ENCODE measurements around the gene DDX51.
"Not testable (repeated sequence)": the region's sequence is repeated elsewhere in the genome, so short reads cannot be mapped to it uniquely, and the experiment has no call there.

The DDX51 gene

DNA sequence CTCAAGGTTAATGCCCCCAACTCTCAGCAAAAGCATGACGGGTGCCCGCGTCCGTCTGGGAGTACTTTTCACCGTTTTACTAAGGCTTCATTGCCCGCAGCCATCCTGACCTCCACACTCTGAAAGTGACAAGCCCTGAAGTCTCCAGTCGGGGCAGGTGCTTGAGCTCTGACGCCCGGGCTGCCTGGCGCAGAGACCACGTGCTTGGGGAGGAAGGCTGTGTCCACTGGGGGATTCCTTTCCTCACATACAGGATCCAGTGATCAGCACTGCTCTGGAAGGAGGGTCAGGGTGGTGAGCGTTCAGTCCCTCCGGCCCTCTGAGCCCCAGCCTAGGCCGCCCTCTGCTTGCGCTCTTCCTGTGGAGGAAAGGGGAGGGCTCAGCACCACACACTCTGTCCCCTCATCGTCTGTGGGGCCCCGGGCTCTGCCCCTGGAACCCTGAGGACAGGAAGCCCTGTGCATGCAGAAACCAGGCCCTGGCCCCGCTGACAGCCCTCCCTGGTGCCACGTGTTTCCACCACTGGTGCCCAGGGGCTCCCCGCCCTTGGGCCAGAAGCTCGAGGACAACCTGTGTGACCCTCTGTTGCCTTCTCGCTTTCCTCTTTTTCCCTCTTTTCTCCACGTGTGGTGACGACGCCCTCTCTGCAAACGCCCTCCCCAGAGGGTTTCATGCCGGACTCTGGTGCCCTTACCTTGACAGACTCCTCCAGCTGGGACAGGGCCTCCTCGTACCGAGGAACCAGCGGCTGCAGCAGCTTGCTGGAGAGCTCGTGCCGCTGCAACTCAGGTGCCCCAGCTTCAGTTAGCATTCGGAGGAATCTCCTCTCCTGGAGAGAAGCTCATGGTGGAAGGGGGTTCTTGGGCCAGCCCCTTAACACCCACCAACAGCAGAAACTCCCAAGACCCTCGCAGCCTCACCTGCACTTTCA is 4.9 kb downstream of the DDX51 start:
- no peak for DNase-seq

- DNase-seq: no peak
Measured at GRCh38 chr12:132137483-132138125, 6.5 kb downstream of the DDX51 start.

- DNase-seq: not testable (repeated sequence)
Measured at GRCh38 chr12:132136226-132136625, 7.9 kb downstream of the DDX51 start.

GRCh38 chr12:132134653-132135183 is 9.4 kb downstream of the DDX51 start:
- DNase-seq: not testable (repeated sequence)

GRCh38 chr12:132133952-132134652 is 10.0 kb downstream of the DDX51 start:
- DNase-seq: no peak

GRCh38 chr12:132132609-132133430 is 11.3 kb downstream of the DDX51 start:
- no peak for DNase-seq

DNA sequence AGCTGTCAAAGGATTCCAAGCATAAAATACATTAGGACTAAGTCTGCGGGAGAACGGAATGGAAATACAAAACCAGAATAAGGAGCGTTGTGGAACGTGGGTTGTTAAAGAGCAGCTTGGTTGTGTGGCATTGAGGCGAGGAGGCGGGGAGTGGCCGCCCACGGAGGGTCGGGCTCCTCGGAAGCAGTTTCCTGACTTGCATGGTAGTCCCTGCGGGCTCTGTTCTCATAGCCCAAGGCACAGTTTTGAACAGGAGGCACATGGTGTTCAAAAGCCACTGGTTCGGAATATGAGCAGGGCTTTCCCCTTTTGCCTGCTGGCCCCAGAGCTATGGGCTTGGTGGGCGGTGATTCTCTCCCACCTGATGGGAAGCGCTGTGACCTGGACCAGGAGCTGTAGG is 12.2 kb downstream of the DDX51 start:
- DNase-seq: no peak

DNA sequence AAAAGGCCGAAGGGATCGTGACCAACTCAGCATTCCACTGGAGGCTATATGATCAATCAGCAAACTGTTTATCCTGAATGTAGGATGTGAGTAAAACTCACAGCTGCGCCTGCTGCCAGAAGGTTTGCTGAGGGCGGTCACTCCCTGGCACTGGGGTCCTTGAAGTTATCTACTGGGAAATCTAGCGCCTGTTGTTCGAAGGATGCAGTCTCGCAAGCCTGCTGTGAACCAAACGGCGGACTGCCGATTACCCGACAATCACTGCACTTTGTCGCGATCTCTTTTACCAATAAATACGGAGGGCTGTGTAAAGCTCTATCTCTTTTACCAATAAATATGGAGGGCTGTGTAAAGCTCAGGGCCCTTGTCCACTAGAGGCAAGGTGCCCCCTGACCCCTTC is 12.9 kb downstream of the DDX51 start:
- no peak for DNase-seq

- no peak for DNase-seq
Measured at GRCh38 chr12:132130690-132131089, 13.4 kb downstream of the DDX51 start.

DNA sequence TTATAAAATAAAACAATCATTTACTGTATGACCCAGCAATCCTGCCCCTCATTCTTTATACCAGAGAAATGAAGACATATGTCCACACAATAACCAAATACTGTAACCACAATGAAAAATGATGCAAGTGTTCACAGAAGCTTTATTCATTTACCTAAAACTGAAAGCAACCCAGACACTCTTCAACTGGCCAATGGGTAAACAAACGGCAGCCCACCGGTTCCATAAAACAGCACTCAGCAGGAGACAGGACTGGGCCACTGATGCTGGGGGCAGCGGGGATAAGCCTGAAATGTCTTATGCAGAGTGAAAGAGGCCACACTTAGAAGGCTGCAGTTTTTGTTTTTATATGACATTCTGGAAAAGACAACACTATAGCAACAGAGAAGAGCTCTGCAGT is 15.1 kb downstream of the DDX51 start:
- no peak for DNase-seq

DNA sequence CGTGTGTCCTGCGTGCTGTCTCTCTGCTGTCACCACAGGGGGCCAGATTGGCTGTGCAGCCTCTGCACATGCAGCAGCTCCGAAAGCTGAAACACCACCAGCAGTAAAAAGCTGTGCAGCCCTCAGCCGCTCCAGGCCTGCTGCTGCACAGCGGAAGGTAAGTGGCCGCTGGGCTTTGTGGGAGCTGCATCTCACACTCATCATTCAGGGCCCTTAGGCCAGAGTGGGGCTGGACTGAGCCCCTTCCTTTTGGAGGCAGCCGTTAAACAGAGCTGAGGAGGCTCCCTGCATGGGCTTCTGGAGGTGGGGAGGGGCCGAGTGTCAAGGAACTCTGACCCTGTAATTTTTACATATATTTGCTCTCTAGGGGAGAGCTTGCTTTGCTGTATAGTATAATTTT is 17.1 kb downstream of the DDX51 start:
- no peak for DNase-seq

GRCh38 chr12:132125736-132126135 is 18.4 kb downstream of the DDX51 start:
- no peak for DNase-seq

- DNase-seq: peak; percentile 56 to 73
Measured at GRCh38 chr12:132124766-132125425, 19.2 kb downstream of the DDX51 start.

GRCh38 chr12:132123970-132124765 is 20.0 kb downstream of the DDX51 start:
- peak in 1 of 2 donors; percentile 12 for DNase-seq

DNA sequence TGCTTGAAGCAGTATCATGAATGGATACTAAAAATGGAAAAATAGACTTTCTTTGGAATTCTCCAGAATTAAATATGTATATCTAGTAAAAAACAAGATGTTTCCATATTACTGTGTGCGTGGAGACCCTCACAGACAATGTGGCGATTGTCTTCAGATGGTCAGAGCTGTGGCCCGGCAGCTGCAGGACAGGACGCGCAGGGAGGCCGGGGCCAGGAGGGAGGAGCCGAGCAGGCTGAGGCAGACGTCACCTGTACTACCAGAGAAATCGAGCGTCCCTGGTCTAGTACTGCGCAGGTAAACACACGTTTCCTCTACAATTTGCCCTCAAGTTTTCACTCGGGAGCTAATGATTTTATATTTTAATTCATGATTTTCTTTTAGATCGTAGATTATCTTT is 22.8 kb downstream of the DDX51 start:
- DNase-seq: no peak

DNA sequence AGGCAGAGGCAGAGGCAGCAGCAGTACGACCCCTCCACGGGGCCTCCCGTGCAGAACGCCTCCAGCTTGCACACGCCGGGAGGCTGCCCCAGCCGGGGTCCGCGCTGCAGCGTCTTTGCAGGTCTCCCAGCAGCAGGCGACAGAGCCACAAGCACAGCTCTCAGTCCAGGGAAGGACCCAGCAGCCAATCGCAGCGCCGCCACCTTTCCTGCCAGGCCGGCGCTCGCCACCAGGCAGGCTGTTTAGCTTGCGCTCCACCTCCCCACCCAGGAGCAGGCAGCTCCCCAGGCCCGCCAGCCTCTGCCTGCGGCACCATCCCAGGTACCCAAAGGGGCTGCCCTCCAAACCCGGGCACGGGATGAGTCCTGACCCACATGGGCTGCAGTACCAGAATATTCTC is 25.2 kb downstream of the DDX51 start:
- no peak for DNase-seq

- no peak for DNase-seq
Measured at GRCh38 chr12:132117558-132117875, 26.6 kb downstream of the DDX51 start.

DNA sequence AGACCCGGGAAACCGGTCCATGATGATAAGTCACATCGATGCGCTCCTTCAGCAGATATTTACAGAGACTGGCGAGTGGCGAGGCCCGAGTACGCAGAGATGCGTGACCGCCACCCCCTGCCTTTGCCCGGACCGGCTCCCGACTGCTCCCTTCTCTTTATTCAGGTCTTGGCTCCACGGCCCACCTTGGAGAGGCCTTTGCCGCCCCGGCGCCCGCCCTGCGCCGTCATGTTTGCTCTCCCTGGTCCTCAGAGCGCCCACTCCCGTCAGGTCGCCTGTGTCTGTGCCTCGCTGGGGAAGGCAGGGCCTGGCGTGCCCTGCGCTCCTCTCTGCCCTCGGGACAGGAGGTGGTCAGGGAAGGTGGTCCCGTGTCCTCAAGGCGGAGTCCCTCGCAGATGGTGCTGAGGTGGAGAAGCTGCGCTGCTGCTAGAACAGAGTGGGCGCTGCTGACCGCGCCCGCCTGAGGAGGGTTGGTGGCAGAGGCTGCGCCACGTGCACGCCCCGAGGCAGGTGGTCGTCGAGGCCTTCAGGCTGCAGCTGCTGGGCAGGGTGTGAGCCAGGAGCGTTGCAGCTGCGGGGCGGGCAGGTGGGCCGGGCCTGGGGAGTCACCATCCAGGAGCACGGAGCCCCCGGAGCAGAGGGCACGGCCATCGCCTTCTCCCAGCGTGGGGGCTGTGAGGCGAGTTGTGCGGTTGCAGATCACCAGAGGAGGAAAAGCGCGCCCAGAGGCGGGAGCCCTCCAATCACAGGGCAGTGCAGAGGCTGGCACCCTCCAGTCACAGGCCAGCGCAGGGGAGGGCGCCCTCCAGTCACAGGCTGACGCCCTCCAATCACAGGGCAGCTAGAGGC is 27.2 kb downstream of the DDX51 start:
- no peak for DNase-seq

- no peak for DNase-seq
Measured at GRCh38 chr12:132115500-132115899, 28.6 kb downstream of the DDX51 start.

DNA sequence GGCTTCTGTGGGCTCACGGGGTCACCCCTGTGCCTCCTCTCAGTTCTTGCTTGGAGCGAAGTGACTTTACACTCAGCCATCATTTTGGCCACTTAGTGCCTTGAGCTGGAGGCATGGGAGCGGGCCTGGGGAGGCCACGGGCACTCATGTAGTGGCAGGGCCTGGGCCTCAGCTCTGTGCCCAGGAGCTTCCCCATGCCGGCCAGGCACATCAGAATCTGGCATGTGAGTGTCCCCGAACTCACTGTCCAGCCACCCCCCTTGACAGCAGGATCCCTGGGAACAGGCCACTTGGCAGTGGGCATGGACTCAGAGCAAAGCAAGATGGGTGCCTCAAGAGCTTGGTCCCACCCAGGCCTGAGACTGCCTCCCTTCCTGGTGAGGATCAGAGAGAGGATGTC is 29.5 kb downstream of the DDX51 start:
- DNase-seq: no peak
